ENCODE data around the gene EIF2S1. TPM values are rescaled to one million over a fixed set of nuclear protein-coding genes. Genes with fewer than 3 reads are reported as not detected.
"Not testable (repeated sequence)": the region's sequence is repeated elsewhere in the genome, so short reads cannot be mapped to it uniquely, and the experiment has no call there.

Gene EIF2S1
- total RNA-seq = 75.1 TPM

DNA sequence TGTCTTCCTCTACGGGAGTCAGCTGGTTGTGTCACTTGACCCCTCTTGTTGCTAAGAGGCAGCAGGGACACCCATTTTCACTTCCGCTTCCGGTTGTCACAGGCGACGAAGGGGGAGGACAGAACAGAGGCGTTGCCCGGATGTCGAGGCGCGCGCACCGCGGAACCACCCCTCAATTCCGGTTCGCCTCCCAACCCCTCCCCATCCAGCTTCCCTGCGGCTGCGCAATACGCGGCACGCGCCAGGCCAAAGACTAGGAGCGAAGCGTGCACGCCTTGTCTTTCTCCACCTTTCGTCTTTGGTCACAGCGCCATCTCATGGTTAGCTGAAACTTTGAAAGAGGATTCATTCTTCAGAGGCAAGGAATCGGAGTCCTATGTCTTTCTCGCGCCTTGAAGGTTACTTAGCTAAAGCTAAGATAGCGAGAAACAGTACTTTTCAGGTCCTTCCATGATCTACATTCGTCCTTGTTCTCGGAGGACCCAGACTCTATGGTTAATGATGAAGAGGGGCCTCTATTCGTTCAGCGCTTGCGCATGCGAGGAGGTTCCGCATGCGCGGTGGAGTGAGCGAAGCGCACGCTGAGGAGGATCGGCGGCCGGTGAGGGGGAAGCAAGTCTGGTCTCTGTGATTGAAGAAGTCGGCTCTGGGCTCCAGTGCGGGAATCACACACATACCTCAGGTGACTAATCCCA, at the start of gene EIF2S1, which contains the start of gene ATP6V1D:
TSS of gene EIF2S1 (plus strand) at position 554 of the 695 bp plus-strand sequence. CDS start 4,440 bp downstream, outside the sequence.
TSS of gene ATP6V1D (minus strand) at position 30 of the 695 bp plus-strand sequence. CDS start 106 bp downstream, outside the sequence.
- peak; percentile 99 for DNase-seq (ENCODE audit: low spot score)

DNA sequence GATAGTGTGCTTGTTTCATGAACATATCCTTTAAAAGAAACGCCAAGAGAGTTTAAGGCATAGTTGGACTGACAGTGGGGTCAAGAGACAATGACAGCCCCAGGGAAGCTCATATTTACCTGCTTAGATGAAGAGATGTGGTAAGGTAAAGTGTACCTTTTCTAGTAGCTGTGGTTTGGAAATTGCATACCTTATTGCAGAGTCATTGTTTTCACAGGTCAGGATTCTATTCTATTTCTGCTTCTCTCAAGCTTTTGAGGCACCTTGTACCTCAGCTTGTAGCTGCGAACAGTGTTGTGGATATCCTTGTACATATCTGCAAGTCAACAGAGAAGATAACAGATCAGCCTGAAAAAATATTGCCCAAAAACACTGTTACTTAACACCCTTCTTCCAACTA, 48.3 kb upstream of the EIF2S1 start:
- DNase-seq (ENCODE audit: low spot score) = no peak

DNA sequence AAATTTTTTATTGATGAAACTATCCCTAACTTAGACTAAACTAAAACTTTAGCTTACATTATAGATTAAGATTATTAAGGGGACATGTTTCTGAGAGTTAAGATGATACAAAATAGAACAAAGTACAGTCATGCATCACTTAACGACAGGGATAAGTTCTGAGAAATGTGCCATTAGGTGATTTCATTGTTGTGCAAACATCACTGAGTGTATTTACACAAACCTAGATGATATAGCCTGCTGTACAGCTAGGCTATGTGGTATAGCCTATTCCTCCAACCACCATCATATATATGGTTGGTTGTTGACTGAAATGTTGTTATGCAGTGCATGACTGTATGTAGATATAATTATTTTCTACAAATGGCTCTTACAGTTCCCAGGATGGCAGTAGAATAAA, 47.0 kb upstream of the EIF2S1 start:
- no peak for DNase-seq (ENCODE audit: low spot score)

DNA sequence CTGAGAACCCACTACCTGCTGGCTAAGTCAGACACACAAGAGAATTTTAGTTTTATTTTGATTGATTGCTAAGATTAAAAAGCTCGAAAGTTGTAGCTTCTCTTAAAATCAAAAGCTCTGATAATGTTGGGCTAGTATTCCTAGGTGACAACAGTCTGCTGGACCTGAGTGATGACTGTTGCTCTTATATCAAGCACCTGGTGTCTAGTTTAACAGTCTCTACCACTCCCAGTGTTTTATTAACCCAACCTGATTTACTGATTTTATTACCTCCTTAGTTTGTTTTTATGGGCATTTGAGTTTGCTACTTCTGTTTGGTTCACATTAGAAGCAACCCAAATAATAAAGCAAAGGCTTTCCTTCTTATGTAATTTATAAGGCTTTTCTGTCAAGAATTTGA, 42.3 kb upstream of the EIF2S1 start:
- DNase-seq (ENCODE audit: low spot score) = no peak

DNA sequence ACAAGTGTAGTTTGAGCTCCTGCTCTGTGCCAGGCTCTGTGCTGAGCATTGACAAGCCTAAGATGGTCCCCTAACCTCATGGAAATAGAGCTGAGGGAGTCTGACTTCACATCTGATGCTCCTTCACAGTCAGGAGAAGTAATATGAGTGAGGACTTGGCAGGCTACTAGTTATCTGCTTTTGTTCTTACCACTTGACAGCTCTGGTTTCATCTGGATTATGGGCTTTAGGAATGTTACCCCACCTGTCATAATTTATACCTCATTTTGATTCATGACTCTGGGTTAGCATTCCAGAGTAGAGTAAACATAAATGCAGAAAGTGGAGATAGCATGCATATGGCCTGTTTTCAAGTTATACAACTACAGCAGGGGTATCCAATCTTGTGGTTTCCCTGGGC, 41.0 kb upstream of the EIF2S1 start:
- DNase-seq (ENCODE audit: low spot score) = no peak

DNA sequence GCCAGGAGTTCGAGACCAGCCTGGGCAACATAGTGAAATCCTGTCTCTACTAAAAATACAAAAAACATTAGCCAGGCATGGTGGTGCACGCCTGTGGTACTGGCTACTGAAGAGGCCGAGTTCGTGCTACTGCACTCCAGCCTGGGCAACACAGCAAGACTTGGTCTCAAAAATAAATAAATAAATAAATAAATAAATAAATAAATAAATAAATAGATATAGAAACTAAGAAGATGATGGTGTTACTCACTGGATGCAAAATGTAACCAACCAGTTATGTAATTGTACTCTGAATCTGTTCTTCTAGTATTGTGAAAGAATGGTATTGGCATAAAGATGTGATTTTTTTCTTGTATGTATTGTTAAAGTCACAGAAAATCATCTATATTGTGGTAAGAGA, 30.5 kb upstream of the EIF2S1 start:
- not testable (repeated sequence) for DNase-seq (ENCODE audit: low spot score)

DNA sequence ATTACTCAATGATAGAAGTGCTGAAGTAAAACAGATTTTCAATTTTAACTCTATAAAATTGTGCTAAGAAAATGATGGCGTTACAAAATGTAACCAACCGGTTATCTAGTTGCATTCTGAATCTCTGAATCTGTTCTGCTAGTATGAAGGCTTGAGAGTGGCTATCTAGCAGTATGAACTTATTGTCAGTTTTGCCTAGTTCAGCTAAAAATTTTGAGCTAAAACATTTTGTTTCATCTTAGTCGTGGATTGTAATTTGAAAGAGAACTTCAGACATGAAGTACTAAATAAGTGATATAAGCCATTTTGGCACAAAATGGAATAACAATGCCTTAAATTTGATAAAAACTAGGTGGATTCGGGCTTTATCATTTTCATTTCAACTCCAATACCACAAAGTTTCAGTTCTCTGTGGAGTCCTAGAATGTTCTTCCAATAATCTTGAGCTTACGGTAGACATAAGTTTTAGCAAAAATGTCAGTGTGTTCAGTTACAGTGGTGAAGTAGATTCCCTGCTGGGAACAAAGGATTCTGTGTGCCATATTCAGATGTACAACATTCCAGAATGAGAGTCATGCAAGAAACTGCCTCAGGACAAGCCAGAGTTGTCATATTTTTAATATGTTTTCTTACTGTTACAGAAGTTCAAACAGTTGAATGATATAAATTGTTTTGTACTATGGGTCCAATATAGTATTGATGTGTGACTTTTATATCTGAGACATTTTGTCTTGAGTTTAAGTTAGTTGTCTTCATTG, 28.6 kb upstream of the EIF2S1 start:
- DNase-seq (ENCODE audit: low spot score) = no peak

DNA sequence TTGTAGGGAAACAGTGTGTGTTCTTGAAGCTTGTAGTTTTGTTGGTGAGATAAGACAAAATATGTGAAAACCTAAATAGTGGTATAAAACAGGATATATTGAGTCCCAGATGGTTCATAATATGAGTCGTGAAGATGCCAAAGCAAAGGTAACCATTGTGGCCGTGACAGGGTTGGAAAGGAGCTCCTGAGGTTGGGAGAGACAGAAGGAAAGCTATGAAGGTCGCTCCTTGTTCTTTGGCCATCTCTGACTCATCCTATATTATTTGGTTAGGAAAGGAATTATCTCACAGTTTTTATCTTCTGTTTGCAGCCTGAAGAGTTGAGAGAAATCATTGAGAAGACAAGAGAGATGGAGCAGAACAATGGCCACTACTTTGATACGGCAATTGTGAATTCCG, 27.7 kb upstream of the EIF2S1 start:
- DNase-seq (ENCODE audit: low spot score) = no peak

DNA sequence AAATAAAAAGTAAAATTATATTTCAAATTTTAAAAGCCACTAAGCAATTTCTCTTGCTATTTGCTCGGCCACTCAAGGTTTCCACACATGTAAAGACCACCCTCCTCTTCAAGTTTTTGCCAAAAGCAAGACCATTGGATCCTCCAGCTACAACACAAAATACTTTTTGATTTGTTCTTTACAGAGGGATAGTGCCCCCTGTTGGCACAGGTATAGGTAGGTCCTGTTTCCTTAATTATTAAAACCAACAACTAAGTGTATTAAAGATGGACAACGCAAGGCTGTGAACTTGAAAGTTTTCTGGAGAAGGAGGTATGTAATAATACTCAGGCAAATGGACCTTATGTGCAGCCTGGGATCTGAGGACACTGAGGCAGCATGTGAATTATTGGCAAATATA, 24.3 kb upstream of the EIF2S1 start:
- no peak for DNase-seq (ENCODE audit: low spot score)

DNA sequence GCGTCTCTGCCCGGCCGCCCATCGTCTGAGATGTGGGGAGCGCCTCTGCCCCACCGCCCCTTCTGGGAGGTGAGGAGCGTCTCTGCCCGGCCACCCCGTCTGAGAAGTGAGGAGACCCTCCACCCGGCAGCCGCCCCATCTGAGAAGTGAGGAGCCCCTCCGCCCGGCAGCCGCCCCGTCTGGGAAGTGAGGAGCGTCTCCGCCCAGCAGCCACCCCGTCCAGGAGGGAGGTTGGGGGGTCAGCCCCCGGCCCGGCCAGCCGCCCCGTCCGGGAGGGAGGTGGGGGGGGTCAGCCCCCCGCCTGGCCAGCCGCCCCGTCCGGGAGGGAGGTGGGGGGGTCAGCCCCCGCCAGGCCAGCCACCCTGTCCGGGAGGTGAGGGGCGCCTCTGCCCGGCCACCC, 18.9 kb upstream of the EIF2S1 start:
- DNase-seq (ENCODE audit: low spot score) = not testable (repeated sequence)

DNA sequence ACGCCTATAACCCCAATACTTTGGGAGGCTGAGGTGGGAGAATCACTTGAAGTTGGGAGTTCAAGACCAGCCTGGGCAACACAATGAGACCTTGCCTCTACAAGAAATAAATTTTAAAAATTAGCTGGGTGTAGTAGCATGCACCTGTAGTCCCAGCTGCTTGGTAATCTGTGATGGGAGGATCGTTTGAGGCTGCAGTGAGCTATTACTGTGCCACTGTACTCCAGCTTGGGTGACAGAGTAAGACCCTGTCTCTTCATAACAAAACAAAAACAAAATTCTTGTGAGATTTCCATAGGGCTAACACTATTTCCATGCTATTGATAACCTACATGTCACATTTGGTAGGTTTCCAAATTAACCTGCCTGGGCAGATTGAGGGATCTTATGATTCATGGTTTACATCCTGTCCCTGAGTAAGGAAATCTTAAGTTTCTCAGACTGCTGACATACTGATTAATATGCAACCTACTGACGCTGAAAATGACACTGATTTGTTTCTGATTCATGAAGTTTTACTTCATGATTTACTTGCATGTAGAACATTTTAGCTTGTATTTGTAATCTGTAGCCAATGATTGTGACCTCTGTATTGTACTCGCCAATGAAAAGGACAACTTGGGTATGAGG, 16.4 kb upstream of the EIF2S1 start:
- DNase-seq (ENCODE audit: low spot score) = no peak

DNA sequence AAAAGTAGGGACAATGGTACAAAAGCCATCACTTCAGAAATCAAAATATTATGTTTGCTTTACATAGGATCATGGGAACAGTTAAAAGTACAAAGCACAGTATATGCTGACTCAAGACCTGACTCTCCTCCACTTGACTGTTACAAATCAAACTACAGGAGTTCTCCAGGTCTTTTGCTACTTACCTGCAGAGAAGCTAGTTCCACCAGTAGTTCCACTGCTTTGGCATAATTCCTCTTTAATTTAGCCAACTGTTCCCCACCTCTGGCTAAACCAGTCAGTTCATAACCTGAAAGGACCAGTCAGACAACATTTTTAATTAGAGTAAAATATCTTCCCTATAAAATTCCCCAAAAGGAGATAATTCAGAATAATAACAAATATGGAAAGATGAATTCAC, 14.5 kb upstream of the EIF2S1 start:
- DNase-seq (ENCODE audit: low spot score) = no peak

DNA sequence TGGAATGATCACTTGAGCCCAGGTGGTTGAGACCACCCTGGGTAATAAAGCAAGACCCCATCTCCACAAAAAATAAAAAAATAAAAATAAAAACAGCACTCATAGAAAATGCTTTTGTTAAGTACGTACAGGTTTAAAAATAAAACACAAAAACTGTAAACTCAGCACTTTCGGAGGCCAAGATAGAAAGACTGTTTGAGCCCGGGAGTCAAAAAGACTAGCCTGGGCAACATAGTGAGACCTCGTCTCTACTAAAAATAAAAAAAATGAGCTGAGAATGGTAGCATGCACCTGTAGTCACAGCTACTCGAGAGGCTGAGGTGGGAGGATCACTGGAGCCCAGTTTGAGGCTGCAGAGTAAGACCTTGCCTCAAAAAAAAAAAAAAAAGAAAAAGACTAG, 8.1 kb upstream of the EIF2S1 start:
- DNase-seq (ENCODE audit: low spot score) = no peak

DNA sequence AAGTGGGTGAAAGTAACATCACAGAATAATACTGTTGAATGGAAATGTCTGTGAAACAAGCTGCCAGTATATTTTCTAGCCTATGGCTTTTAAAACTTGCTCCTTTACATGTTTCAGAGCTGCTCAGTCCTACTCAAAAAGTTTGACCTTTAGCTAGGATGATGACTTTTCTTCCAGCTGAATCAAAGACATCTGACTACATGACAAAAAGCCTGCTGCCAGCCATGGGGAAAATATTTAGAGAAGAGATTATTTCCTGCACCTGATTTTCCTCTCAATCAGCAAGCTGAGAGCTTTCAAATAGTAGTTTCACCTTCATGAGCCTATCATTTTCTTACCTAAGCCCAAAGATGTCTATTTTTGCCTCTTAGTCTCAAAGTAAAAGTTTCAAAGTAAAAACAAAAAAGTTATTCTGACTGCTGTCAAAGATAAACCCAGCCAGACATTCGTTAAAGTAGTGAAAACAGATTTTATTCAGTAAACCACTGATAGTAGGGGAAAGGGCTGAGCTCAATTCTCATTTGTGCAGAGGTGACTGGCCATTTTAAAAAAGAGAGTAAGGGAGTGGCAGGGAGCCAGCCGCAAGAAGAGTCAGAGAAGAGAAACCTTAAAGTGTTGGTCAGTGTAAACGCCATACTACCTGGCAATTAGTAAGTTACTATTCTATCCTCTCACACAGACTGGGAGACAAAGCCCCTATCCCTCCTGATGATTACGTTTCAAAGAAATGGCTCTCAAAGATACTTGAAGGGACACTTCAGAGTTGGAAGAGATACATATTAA, 2.8 kb upstream of the EIF2S1 start:
- DNase-seq (ENCODE audit: low spot score) = no peak

DNA sequence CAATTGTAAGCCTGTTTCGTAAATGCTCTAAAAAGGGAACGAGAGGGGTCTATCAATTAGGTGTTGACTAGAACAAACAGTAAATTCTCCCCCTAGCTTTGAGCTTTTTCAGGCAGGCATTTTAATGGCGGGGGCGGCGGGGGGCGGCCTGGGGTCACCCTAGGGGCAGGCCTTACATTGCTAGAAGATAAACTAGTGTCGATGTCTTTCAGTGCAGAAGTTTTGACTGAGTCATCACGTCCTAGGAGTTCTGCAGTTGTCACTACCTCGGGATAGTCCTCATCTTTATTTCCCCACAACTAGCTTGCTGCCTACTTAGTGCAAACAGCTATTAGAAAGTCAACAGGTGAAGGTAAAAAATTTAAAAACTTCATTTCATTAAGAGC, 2.2 kb upstream of the EIF2S1 start:
- DNase-seq (ENCODE audit: low spot score) = no peak

DNA sequence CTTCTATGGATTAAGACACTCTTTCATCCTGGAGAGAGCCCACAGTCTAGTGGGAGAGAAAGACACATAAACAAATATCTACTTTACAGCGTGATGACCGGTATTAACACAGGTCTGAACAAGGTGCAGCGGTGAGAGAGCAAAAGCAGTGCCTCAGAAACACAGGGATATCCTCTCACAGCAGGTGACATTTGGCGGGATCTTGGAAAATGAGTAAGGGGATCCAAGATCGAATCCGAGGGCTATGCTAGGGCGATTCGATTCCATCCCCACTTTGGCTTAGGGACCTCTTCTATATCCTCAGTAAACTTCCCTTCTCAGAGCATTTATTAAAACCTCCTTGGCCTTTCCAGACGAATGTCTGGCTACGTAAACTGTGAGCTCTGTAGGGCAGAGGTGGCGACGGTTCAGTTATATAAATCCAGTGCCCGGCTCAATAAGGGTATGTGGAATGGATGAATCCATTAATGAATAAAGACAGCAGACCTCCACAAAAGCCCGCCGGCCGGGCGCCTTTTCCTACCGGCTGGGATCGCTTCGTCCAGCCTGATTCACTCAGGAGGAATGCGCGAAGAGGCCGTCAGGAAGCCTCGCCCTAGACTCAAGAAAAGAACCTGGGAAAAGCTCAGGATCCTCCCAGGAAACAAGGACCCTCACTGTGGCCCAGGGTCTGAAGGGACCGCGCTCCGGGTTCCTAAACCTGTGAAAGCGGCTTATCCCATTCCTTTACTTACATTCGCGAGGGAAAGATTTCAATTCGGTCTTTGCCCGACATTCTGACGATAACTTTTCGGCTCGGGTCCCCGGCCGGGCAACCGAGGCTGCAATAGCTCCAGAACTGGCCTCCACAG, 979 bp upstream of the EIF2S1 start:
- no peak for DNase-seq (ENCODE audit: low spot score)

DNA sequence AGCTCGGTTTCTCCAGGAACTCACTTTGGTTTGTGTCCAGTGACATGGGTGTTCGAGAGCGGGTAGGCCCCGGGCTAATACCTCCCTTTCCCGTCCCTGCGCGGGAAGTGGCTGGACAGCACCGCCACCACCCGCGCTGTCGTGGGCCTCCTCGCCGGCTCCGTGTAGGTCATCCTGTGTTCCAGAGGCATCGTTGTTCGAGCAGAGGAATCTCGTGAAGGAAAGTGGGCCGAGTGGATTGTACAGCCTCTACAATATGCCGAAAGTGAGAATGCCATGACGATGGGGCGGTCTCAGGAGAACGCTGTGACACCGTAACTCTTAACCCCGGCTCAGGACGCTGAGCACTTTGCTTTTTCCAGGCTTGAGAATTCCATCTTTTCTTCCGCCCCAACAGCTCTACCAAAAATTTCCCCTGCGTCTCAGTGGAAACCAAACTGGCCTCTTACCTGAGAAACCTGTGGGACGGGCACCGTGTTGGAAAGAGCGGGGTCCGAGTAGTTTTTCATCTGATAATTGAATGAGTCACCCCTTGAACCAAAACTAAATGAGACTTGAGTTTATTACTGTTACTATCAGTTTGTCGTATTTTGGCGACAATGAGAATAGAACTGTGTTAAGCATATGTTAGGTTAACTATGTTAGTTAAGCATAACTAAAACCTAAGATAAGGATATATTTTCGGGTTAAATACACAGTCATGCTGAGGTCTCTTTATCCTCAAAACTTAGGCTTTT, 510 bp downstream of the EIF2S1 start:
- DNase-seq (ENCODE audit: low spot score) = no peak

DNA sequence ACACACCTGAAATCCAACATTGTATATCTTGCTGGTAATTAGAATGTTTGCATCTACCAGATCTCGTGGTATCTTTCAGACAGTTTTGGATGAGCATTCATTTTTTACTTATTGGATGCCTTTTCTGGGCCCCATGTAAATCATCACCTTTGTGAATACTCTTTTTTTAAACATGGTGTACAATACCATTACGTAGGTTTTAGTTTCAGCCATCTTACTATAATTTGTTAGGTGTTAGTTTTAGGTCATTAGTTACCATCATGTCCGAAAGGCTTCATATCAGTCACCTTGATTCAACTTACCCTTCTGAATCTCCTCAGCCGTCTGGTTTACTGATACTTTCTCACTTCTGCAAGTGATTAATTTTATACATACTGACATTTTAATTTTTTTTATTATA, 5.3 kb downstream of the EIF2S1 start:
- no peak for DNase-seq (ENCODE audit: low spot score)

DNA sequence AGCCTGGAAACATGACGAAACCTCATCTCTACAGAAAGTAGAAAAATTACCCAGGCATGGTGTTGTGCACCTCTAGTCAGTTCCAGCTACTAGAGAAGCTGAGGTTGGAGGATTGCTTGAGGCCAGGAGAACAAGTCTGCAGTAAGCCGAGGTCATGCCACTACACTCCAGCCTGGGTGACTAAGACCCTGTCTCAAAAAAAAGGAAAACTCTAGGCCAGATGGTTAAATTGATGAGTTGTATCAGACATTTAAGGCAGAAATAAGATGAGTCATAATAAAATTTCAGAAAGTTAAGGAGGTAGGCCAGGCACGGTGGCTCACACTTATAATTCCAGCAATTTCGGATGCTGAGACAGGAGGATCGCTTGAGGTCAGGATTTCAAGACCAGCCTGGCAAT, 10.7 kb downstream of the EIF2S1 start:
- no peak for DNase-seq (ENCODE audit: low spot score)
